Dermis microvascular lymphatic vessel endothelial cell (primary cell): ENCODE data around the gene CALR3. TPM values are rescaled to one million over a fixed set of nuclear protein-coding genes. Genes with fewer than 3 reads are reported as not detected.
"Not testable (repeated sequence)": the region's sequence is repeated elsewhere in the genome, so short reads cannot be mapped to it uniquely, and the experiment has no call there.

Experiments used
- DNase-seq, 2 donors: peaks; one replicate each; pipeline versions ENCODE4 v3.0.0 to v3.0.0-alpha.2; 2010; ENCODE audit warnings: low read depth in 2 of 2
- total RNA-seq: library from RNA; depleted of rRNA; stranded (reverse); fragments of >200 nt; gene quantifications from 2 replicates; pipeline ENCODE4 v1.2.1, GENCODE V29; 2014

Gene CALR3
- total RNA-seq, 1 donor from 2014 or later: not detected

DNA sequence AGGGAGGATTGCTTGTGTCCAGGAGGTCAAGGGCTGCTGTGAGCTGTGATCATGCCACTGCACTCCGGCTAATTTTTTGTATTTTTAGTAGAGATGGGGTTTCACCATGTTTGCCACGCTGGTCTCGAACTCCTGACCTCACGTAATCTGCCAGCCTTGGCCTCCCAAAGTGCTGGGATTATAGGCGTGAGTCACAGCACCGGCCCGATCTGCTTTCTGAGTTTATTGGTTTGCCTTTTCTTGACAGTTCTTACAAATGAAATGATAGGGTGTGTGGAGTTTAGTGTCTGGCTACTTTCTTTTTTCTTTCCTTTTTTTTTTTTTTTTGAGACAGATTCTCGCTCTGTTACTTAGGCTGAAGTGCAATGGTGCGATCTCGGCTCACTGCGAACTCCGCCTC is 1.1 kb upstream of the CALR3 start:
- DNase-seq: no peak

DNA sequence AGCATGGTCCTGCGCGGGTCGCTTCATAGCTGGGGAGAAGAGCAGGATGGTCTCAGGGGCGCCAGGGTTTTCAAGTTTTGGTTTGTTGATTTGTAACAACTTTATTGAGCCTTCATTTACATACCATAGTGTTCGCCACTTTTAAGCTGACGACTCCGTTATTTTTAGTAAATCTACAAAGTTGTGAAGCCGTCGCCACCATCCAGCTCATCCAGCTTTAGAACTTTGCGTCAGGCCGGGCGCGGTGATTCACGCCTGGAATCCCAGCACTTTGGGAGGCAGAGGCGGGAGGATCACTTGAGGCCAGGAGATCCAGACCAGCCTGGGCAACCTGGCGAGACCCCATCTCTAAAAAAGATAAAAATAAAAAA is 631 bp upstream of the CALR3 start:
- DNase-seq: peak in 1 of 2 donors; percentile 55

DNA sequence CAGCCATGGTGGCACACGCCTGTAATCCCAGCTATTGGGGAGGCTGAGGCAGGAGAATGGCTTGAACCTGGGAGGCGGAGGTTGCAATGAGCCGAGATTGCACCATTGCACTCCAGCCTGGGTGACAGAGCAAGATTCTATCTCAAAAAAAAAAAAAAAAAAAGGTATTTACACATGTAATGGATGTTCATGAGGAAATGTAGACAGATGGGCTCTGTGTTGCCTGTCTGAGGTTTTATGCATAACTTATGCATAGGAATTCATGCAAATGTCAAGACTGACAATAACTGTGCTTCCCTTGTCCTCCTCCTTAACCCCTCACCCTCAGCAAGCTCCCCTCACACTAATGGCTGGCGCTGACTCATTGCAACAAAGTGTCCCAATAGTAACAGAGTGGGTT is 9.5 kb downstream of the CALR3 start:
- not testable (repeated sequence) for DNase-seq

DNA sequence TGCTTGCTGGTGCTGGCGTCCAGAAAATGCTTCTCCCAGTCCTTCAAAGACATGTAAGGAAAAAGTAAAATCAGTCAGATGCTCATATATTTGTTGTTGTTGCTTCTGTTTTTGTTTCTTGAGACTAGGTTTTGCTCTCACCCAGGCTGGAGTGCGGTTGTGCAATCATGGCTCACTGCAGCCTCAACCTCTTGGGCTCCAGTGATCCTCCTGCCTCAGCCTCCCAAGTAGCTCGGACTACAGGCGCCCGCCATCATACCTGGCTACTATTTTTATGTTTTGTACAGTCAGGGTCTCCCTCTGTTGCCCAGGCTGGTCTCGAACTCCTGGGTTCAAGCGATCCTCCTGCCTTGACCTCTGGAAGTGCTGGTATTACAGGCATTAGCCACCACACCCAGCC is 13.2 kb downstream of the CALR3 start:
- no peak for DNase-seq

DNA sequence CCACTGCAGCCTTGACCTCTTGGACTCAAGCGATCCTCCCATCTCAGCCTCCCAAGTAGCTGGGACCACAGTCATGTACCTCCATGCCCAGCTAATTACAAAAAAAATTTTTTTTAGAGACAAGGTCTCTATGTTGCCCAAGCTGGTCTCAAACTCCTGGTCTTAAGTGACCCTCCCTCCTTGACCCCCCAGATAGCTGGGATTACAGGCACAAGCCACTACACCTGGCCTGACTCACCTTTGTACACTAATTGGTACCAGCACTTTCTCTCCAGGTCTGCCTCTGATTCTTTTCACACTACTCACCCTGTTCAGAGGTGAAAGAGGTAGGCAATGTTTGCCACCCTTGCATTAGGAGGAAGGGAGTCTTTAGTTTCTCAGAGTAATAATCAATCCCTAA is 18.7 kb downstream of the CALR3 start:
- no peak for DNase-seq

DNA sequence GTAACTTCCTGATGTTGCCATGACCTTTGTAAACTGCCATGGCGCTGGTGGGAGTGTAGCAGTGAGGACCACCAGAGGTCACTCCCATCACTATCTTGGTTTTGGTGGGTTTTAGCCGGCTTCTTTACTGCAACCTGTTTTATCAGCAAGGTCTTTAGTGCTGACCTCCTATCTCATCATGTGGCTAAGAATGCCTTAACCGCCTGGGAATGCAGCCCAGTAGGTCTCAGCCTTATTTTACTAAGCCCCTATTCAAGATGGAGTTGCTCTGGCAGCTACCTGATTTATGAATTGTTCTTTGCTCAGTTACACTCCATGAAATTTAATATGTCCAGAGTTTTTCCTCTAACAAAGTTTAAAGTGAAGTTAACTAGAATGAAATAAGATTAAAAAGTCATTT is 19.6 kb downstream of the CALR3 start:
- DNase-seq: no peak

DNA sequence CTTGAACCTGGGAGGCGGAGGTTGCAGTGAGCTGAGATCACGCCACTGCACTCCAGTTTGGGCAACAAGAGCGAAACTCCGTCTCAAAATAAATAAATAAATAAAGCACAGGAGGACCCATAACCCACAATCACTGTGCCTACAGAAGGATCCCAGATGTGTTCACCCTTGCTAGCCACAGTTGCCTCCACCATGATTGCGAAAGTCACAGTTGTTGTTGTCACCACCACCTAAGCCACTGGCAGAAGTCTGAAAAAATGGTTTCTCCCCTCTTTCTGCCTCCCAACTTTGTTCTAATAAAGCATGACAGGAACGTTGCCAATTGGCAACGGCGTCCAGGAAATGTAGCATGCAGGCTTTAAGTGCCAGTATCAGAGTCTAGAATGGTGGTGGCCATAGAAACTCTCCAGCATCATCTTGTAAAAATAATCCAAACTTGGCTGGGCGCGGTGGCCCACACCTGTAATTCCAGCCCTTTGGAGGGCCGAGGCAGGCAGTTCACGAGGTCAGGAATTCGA is 22.0 kb downstream of the CALR3 start:
- DNase-seq: peak; percentile 38 to 50

DNA sequence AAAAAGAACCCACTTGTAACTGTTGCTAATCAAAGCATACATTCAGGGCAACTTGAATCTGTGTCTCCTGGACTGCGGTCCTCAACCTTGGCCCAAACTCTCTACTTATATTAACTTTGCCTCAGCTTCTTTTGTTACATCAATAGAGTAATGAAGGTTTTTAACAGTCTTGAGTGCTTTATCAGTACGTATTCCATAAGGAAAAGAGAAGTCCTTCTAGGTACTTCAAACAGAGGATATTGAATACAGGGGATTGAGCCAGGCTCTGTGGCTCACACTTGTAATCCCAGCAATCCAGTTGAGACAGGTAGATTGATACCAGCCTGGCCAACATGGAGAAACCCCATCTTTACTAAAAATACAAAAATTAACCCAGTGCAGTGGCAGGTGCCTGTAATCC is 23.0 kb downstream of the CALR3 start:
- DNase-seq: no peak

DNA sequence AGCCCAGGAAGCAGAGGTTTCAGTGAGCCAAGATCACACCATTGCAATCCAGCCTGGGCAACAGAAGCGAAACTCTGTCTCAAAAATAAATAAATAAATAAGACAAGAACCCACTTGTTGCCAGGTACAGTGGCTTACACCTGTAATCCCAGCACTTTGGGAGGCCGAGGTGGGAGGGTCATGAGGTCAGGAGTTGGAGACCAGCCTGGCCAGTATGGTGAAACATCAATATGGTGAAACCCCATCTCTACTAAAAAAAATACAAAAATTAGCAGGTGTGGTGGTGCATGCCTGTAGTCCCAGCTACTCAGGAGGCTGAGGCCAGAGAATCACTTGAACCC is 23.4 kb downstream of the CALR3 start:
- DNase-seq: not testable (repeated sequence)

DNA sequence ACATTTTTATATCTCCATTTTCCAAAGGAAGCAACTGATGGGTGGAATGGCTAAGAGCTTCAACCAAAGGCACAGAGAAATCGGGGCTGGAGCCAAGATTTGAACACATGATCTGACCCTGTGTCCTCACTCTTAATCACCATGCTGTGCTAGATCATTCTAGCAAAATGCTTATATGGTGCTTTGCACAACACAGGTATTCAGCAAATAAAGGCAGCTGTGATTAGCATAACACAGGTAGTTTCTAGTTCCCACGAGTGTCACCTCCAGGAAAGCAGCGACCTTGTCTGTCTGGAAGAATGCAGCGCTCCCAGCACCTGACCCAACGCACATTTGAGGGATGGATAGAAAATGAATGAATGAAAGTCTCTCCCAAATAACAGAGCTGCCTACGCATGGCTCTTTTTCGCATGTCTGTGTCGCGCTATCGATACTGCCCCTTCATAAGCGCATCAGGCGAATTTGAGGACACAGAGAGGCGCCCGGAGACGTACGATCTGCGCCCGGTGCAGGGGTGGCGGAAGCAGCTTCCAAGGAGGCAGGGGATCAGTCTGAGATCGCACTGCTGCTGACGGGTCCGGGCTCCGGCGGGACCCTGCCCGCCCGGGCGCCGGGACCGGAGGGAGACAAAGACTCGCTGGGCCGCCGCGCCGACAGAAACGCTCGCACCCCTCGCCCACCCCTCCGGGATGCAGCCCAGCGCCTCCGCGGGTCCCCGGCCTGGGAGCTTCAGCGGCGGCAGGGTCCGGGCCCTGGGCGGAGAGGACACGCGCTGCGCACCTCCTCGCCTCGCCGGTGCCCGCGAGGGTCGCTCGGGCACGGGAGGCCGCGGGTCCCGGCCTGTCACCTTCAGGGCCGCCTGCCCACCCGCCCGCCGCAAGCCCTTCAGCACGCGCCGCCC is 24.8 kb downstream of the CALR3 start:
- peak in 1 of 2 donors; percentile 37 for DNase-seq

DNA sequence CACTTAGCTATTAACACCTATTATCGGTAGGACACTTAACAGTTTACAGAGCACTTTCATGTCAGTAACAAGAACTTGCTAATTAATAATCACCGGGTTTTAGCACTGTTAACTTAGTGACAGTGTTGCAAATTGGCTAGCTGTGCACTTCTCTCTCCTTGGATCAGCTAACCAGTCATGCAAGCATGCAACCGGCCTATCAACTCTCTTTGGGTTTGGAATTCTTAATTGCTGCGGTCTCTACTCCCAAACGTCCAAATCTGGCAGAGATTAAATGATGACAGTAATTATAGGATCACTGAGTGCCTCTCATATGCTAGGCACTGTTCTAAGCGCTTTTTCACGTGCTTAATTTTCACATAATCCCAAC is 25.4 kb downstream of the CALR3 start:
- no peak for DNase-seq

DNA sequence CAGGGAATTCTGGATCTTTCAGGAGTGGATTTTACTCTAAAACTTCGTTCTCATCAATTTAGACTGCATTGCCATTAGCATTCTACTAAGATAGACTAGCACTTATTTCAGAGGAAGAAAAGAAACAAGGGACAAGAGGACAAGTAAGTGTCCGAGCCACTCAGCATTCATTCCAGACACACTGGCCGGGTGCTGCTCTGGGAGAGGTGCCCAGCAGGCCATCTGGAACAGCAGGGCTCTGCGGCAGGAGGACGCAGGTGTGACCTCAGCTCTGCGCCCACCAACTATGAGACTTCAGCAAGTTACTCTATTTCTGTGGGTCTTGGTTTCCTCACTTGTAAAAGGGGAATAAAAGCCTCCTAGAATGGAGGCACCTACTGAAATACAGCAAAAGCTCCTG is 28.4 kb downstream of the CALR3 start:
- no peak for DNase-seq

DNA sequence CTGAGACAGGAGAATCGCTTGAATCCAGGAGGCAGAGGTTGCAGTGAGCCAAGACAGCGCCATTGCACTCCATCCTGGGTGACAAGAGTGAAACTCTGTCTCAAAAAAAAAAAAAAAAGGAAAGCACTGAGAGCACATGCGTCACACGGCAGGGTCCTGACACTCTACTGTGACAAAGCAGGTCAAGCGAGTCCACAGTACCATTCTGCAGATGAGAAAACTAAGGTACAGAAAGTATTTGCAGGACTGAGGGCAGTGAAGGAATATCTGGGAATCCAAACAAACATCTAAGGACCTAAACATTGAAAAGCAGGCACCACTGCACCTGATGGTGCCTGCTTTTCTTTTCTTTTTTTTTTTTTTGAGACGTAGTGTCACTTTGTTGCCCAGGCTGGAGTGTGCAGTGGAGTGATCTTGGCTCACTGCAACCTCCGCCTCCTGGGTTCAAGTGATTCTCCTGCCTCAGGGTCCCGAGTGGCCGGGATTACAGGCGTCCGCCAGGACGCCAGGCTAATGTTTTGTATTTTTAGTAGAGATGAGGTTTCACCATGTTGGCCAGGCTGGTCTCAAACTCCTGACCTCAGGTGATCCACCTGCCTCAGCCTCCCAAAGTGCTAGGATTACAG is 29.1 kb downstream of the CALR3 start:
- not testable (repeated sequence) for DNase-seq

DNA sequence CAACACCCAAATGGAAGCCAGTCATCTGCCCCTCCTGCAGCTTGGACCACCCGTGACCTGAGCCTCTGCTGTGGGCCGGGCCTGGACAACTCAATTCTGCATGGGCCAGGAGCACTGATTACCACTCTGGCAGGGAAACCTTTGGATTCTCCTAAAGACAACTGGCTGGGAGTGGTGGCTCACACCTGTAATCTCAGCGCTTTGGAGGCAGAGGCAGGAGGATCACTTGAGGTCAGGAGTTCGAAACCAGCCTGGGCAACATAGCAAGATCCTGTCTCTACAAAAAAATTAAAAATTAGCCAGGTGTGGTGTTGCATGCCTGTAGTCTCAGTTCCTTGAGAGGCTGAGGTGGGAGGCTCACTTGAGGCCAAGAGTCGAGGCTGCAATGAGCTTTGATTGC is 30.7 kb downstream of the CALR3 start:
- no peak for DNase-seq

DNA sequence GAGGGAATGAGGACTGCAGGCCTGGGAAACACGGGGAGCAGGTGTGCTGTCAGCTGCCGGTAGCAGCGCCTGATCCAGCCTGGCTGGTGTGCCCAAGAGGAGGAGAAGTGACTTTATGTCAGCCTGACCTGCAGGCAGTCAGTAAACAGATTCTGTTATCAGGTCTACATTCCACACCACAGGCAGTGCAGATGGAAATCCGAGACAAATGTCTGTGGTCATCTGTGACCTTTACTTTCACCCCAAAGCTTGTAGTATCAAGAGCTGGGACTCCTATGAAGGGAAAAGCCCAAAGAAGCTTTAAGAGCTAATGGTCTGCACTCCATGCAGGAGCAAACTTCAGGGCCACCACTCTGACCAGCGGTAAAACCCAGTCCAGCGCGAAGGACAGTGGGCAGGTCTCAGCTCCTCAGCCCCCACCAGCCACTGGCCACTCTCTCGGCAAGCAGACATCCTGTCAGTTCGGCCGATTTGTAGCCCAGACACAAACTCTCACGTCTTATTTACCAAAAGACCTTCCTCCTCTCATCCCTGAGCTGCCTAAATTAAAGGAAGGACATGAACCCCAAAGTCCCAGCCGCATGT is 31.9 kb downstream of the CALR3 start:
- DNase-seq: no peak

DNA sequence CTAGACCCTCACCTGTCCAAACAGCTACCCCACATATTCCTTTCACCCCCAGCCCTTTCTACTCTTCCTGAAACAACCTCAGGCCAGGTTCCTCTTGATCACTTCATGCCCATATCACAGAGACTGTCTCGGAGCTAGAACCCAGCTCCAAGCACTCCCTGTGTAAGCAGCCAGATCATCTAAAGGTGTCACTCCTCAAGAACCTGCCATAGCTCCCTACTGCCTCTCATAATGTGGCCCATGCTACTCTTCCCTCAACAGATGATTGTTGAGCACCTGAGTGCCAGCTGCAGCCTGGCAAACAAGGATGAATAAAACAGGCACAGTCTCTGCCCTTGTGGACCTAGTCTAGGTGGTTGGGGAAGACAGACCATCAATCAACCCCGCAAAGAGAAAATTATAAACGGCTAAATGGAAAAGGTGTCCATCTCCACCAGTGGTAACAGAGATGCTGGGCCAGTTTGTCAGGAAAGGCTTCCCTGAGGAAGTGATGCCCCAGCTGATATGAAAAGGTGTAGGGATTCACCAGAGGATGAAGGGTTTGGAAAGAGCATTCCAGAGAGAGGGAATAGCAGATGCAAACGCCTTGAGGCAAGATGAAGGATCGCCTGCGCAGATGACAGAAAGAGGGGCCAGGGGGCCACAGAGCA is 32.5 kb downstream of the CALR3 start:
- no peak for DNase-seq

DNA sequence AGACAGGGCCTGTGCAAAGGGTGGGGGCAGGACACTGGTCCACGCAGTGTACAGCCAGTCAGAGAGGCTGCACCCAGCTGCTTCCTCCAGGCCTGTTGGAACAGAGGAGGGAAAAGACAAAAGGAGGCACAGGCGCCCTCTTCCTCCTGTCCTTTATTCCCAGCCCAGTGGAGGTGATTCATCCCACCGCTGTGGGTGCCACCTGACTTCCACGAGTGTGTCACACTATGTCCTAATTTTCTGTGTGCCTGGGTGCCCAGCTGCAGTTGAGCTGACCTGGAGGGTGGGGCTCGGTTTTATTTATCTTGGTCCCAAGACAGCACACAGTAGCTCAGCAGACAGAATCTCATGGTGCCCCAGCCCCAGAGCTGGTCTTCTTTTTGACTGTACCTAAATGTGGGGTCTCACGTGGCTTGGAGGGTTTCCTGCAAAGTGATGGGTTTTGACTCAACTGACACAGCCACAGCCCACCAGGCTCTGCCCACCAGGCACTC is 33.2 kb downstream of the CALR3 start:
- peak in 1 of 2 donors; percentile 65 for DNase-seq

DNA sequence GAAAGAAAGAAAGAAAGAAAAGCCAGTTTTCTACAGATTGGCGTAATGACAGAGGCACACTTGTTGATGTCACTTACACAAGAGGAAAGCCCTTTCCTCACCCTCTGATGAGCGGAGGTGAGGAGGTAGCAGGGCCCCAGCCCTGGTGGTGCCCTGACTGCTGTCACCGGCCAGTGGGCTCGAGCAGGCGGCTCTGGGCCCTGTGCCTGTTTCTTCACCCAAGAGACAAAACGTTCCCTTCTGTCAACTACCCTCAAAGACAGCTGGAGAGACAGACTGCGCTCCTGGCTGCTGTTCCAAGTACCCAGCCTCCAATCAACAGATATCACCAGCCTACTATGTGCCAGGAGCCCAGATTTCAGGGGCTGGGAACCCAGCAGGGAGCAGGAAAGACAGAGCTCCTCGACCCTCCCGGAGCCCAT is 34.3 kb downstream of the CALR3 start:
- no peak for DNase-seq

DNA sequence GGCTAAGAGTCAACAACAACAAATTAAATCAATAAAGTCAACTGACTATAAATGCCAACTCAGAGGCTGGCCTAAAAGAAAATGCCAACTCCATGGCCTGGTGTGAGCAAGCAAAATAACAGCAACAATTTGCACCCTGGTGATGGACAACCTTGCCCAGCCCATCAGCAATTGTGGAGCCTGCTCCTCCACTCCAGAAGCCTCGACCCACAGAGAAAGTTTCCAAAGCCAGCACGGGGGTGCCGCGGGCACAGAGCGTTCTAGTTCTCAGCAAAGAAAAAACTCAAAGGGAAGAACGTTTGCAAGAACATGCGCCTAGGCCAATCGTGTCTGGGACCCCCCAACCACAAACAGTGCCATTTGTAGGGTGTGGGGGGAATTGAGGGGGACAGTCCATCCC is 35.5 kb downstream of the CALR3 start:
- DNase-seq: no peak

DNA sequence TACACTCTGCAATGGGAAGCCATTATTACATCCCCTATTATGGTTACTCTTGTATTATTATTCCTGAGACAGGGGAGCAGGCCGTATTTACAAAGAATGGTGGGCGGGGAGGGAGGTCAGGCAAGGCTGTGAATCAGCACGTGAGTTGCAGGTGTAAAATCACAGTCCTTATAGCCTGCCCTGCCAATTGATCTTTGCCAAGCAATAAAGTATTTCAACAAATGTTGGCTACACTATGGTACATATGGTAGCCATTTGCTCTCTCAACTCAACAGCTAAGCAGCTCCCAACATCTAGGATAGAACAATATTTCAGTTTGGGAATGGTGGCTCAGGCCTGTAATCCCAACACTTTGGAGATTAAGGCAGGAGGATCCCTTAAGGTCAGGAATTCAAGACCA is 36.3 kb downstream of the CALR3 start:
- no peak for DNase-seq

DNA sequence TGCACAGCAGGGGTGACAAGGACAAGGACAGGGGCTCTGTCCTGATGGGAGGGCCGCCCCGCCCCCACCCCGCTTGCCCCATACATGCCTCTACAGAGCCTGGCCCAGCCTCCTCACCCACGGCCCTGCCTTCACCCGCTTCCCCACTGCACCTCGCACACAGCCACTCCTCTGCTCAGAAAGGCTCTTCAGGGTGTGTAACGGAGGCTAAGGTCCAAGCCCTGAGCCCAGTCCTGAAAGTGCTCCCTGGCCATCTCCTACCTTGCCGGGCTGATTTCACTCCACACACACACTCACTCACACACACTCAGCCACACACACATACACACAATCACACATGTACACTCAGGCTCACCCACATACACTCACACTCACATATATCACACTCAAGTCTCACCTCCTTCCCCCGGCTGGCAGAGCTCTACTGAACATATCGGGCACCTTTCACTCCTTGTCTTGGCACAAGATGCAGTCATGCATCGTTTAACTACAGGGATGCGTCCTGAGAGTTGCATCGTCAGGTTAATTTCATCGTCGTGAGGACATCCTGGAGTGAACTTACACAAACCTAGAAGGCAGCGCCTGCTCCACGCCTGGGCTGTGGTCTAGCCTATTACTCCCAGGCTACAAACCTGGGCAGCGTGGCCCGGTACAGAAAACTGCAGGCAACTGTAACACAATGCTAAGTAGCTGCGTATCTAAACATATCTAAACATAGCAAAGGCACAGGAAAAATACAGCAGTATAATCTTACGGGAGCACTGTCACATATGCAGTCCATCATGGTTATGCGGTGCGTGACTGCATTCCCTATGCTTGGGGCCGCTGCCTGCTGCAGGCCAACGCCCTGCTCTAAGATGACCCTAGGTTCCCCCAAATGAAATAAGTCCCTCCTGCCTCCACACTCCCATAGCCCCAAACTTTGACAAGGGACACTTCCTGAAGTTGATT is 37.3 kb downstream of the CALR3 start:
- no peak for DNase-seq
